Right lobe of liver (tissue), 6 donors: ENCODE measurements around the gene TRAP1. TPM values are rescaled to one million over a fixed set of nuclear protein-coding genes. Genes with fewer than 3 reads are reported as not detected.

ENCODE experiments used
- ATAC-seq, 4 donors: fragments of 200-7000 bp; cut with Tn5 transposase; one replicate each; pipeline ENCODE4 v1.9.1; 2020; ENCODE audit warnings: mild to moderate bottlenecking in 4 of 4, moderate library complexity in 4 of 4
- DNase-seq, 3 donors: peaks; one replicate each; pipeline ENCODE4 v3.0.0-alpha.2; 2020
- H3K27ac ChIP-seq, 3 donors: fragments of 200-600 bp; one replicate each; pipeline ENCODE4 v1.8.0; 2022
- H3K27me3 ChIP-seq, 2 donors: fragments of 200-600 bp; one replicate each; pipeline ENCODE4 v1.8.0; 2022
- H3K36me3 ChIP-seq, 4 donors: fragments of 200-600 bp; sonication (generic) in 1 of 4; one replicate each; pipeline versions ENCODE4 v1.5.1 to v1.8.0; 2017 to 2022; ENCODE audit warnings: control low read depth in 1 of 4
- H3K4me1 ChIP-seq, 4 donors: fragments of 200-600 bp; sonication (generic) in 1 of 4; one replicate each; pipeline versions ENCODE4 v1.5.1 to v1.8.0; 2017 to 2022; ENCODE audit warnings: control low read depth in 1 of 4
- H3K4me3 ChIP-seq, 3 donors: fragments of 200-600 bp; one replicate each; pipeline ENCODE4 v1.8.0; 2022
- H3K9me3 ChIP-seq, 4 donors: fragments of 200-600 bp; sonication (generic) in 1 of 4; one replicate each; pipeline versions ENCODE4 v1.5.1 to v1.8.0; 2017 to 2022; ENCODE audit warnings: control low read depth in 1 of 4
- POLR2A ChIP-seq: fragments of 450-650 bp; IDR thresholded peaks from one replicate; pipeline ENCODE4 v1.6.1; 2017; ENCODE audit warnings: antibody characterized with exemption, mild to moderate bottlenecking
- WGBS: methylation state at CpG from one replicate; pipeline ENCODE4 v1.1.6; 2018; ENCODE audit warnings: low coverage, low lambda C conversion rate; ENCODE audit not compliant: insufficient coverage; ENCODE audit errors: missing lambda C conversion rate; 5-methylcytosine and 5-hydroxymethylcytosine counted together
- intact Hi-C, 2 donors: fragments of 100-400 bp; cut with DNase I; formaldehyde crosslinking; loops; one replicate each; pipeline versions ENCODE4 v1.11.2 to v1.14.1; 2022
- total RNA-seq, 6 experiments: library from RNA; depleted of rRNA in 2 of 6; stranded (reverse); fragments of >200 nt in 2 of 6; fragmentation: NEBNext Ultra II Directional in 3 of 6; extraction: Animal tissue kit (Norgen Biotek cat#: 25700) in 3 of 6; gene quantifications; one replicate each; pipeline versions ENCODE4 v1.1.0 to v1.2.4, GENCODE V29; 2016 to 2023
- TF ChIP-seq, protein P1 (sequence below), 4 donors: fragments of 200-600 bp in 3 of 4; fragments of 450-650 bp in 1 of 4; IDR thresholded peaks; one replicate each; pipeline versions ENCODE4 v1.5.1 to v1.8.0; 2016 to 2022; ENCODE audit warnings: antibody characterized with exemption in 4 of 4, mild to moderate bottlenecking in 2 of 4
- donor health status: DM: no; HTN: yes; CAD: no.
- donor health status: DM: no; HTN: no; CAD: no.
- donor health status: DM: no; HTN: no; CAD: no.
- donor health status: DM: no; HTN: yes; CAD: no.
- donor health status: DM: no; HTN: yes; CAD: no.

The TRAP1 gene
- total RNA-seq, 6 experiments from 2014 or later: 93.4 to 169 (median 123) TPM

DNA sequence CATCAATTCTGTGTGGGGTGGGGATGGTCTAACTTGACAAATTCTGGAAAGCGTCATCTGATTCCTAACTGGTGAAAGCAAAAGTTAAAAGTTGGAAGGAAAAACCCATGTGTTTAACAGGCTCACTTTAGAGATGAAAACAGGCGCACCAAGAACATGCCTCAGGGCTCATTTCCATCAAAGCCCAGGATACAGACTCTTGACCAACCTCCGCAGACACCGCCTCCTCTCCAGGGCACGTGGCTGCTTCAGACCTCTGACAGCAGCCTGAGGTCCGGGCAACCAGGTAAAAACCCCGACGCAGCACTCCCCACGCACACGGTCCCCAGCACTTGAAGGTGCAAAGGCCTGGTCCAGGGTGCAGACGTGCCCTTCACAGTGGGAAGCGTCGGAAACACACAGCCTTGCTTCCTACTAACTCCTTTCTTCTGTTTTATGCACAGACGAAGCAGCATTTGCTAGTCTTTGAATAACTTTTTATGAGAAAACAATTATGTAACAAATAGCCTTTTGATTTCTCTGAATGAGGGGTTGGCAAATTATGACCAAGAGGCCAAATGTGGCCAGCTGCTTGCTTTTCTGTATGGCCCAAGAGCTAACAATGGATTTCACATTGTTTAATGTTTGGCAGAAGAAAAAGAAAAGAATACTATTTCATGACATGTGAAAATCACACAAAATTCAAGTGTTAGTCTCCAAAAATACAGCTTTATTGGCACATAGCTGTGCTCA is 44.2 kb upstream of the TRAP1 start:
- TF ChIP-seq, protein P1, sequence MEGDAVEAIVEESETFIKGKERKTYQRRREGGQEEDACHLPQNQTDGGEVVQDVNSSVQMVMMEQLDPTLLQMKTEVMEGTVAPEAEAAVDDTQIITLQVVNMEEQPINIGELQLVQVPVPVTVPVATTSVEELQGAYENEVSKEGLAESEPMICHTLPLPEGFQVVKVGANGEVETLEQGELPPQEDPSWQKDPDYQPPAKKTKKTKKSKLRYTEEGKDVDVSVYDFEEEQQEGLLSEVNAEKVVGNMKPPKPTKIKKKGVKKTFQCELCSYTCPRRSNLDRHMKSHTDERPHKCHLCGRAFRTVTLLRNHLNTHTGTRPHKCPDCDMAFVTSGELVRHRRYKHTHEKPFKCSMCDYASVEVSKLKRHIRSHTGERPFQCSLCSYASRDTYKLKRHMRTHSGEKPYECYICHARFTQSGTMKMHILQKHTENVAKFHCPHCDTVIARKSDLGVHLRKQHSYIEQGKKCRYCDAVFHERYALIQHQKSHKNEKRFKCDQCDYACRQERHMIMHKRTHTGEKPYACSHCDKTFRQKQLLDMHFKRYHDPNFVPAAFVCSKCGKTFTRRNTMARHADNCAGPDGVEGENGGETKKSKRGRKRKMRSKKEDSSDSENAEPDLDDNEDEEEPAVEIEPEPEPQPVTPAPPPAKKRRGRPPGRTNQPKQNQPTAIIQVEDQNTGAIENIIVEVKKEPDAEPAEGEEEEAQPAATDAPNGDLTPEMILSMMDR (IDR thresholded peaks at IDR 0.05): no peak
- TF ChIP-seq POLR2A: no peak
- no peaks in the 10 kb centered on the region for H3K9me3 ChIP-seq
- no peak overlapping the region for H3K4me3 ChIP-seq
- no peaks in the 10 kb centered on the region for H3K4me1 ChIP-seq
- ATAC-seq (no peak), DNase-seq (no peak)
- H3K27me3 ChIP-seq: no peaks in the 10 kb centered on the region
- H3K27ac ChIP-seq: no peak overlapping the region
- intact Hi-C loops: no loop called here
- 78% methylated on average over 9 of the region's 14 CpGs for WGBS
- H3K36me3 ChIP-seq: peaks cover 0 to 77% (median 17%) of the 10 kb centered on the region in 4 donors

DNA sequence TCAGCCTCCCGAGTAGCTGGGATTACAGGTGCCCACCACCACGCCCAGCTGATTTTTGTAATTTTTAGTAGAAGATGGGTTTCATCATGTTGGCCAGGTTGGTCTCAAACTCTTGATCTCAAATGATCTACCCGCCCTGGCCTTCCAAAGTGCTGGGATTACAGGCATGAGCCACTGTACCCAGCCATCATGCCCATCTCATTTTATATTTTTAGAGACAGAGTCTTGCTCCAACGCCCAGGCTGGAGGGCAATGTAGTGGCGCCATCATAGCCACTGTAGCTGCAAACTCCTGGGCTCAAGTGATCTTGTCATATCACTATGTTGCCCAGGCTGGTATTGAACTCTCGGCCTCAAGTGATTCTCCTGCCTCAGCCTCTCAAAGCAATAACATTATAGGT is 43.2 kb upstream of the TRAP1 start:
- no peak for DNase-seq
- ATAC-seq: no peak
- H3K36me3 ChIP-seq: peaks cover 0 to 69% (median 17%) of the 10 kb centered on the region in 4 donors
- H3K4me1 ChIP-seq: peaks cover 0 to 9% (median 4%) of the 10 kb centered on the region in 4 donors
- H3K4me3 ChIP-seq: no peak overlapping the region
- H3K9me3 ChIP-seq: no peaks in the 10 kb centered on the region
- H3K27me3 ChIP-seq: no peaks in the 10 kb centered on the region
- intact Hi-C loops: no loop called here
- TF ChIP-seq, protein P1 (IDR thresholded peaks at IDR 0.05): no peak
- TF ChIP-seq POLR2A: no peak
- 96% methylated on average over 4 of the region's 6 CpGs for WGBS
- no peak overlapping the region for H3K27ac ChIP-seq

DNA sequence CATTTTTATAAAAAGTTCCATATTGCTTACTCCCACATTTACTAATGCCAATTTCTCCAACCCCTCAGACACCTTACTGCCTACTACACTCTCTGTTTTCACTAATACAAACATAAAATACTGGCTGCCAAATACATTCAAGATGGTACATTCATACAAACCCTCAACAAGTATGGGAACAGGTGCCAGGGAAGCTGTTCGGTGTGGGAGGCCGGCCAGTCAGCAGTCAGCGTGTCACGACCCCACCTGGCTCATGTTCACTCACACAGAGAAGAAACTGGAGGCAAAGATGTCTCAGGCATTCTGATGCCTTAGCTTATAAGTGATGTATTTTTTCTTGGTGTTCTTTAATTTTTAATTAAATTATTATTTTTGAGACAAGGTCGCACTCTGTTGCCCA is 42.4 kb upstream of the TRAP1 start:
- ATAC-seq: no peak

DNA sequence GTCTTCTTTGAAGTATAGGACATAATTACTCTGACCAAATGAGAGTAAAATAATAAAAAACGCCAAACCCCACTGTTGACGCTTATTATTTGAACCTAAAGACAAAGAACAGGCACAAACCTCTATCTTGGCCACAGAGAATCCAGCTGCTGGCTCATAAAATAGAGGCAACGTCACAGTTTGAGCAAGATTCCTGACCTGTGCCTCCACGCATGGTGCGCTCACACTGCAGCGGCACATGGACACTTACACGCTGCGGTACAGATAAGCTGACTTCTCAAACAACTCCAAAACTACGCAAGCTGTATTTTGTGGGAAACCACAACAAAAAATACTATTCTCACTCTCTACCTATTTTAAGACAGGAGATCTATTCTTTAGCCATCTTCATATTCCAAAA is 38.8 kb upstream of the TRAP1 start:
- Histone ChIP-seq H3K4me3 (no peak overlapping the region), H3K27ac (no peak overlapping the region), H3K4me1 (peaks cover 0 to 17% (median 5%) of the 10 kb centered on the region in 4 donors), H3K27me3 (no peaks in the 10 kb centered on the region), H3K36me3 (peaks cover 0 to 39% (median 17%) of the 10 kb centered on the region in 4 donors), H3K9me3 (no peaks in the 10 kb centered on the region)
- ATAC-seq (peak; percentile 71 to 84 (median 74)), DNase-seq (peak in 2 of 3 donors; percentile 38 to 70)
- TF ChIP-seq, protein P1 (IDR thresholded peaks at IDR 0.05): no peak
- no peak for TF ChIP-seq POLR2A
- WGBS: 42% methylated on average over 9 of the region's 9 CpGs
- intact Hi-C loops: no loop called here

More for the DNA sequence above, 42.4 kb upstream of the TRAP1 start:
- intact Hi-C loops: no loop called here
- H3K9me3 ChIP-seq: no peaks in the 10 kb centered on the region
- WGBS: 39% methylated on average over 2 of the region's 5 CpGs
- H3K4me3 ChIP-seq: no peak overlapping the region
- TF ChIP-seq POLR2A: no peak
- TF ChIP-seq, protein P1 (IDR thresholded peaks at IDR 0.05): no peak
- H3K27ac ChIP-seq: no peak overlapping the region
- H3K4me1 ChIP-seq: peaks cover 0 to 16% (median 5%) of the 10 kb centered on the region in 4 donors
- DNase-seq: no peak
- peaks cover 0 to 61% (median 16%) of the 10 kb centered on the region in 4 donors for H3K36me3 ChIP-seq
- H3K27me3 ChIP-seq: no peaks in the 10 kb centered on the region
